ENCODE data around the gene EAPP.

- TF ChIP-seq POLR2A (IDR thresholded peaks at IDR 0.05; ENCODE audit: low read depth, low read length) (no peak), POLR2AphosphoS5 (IDR thresholded peaks at IDR 0.05; ENCODE audit: low read depth, low read length) (no peak)
Observed at GRCh38 chr14:34568803-34569202, 29.3 kb upstream of the EAPP start.

All from GM12892 (cell line).